ENCODE results near the gene NR1H4.
"Not testable (repeated sequence)": the region's sequence is repeated elsewhere in the genome, so short reads cannot be mapped to it uniquely, and the experiment has no call there.

NR1H4 gene

GRCh38 chr12:100566887-100567637, 93.4 kb downstream of the NR1H4 start:
- no peak for DNase-seq (ENCODE audit: low read depth in 1 of 2, low spot score in 1 of 2)

DNA sequence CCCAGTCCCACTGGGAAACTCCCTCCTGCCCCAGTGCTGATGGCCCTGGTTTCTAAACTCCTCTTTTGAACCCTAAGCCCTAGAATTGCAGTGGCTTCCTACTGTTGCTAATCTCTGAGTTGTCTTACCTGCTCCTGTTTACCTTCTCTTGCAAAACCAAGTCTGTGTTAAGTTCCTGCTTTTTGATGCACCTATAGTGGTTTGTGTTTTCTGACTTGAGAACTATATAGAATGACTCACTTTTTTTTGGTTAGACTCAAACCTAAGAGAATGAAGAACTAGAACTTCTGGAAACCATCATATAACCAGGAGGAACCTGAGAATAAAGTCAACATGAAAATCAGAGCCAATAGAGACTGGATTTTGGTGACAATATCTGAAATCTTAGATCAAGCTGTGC, 94.3 kb downstream of the NR1H4 start:
- DNase-seq (ENCODE audit: low read depth in 1 of 2, low spot score in 1 of 2) = no peak

DNA sequence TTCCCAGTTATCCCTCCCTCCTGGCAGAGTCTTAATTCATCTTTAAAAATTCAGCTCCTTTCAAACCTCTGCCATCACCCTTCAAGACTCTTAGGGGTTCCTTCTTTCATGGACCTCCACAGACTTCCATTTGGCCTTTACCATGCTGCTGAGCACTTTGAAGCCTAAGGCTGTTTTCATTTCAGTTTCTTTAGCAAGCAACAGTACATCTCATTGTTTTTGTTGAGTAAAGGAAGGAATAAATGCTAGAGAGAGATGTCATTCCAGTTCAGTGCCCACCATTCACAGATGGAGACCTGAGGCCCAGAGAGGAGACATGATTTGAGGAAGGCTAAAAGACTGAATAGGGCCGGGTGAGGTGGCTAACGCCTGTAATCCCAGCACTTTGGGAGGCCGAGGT, 98.5 kb downstream of the NR1H4 start:
- no peak for DNase-seq (ENCODE audit: low read depth in 1 of 2, low spot score in 1 of 2)

- peak; percentile 7 to 38 for DNase-seq (ENCODE audit: low read depth in 1 of 2, low spot score in 1 of 2)
These were observed 99.9 kb downstream of the NR1H4 start, which contains the start of gene GAS2L3 for GRCh38 chr12:100573292-100574186. Gene GAS2L3 (plus strand): TSS chr12:100573684. CDS start chr12:100594905, 21,221 bp downstream.

DNA sequence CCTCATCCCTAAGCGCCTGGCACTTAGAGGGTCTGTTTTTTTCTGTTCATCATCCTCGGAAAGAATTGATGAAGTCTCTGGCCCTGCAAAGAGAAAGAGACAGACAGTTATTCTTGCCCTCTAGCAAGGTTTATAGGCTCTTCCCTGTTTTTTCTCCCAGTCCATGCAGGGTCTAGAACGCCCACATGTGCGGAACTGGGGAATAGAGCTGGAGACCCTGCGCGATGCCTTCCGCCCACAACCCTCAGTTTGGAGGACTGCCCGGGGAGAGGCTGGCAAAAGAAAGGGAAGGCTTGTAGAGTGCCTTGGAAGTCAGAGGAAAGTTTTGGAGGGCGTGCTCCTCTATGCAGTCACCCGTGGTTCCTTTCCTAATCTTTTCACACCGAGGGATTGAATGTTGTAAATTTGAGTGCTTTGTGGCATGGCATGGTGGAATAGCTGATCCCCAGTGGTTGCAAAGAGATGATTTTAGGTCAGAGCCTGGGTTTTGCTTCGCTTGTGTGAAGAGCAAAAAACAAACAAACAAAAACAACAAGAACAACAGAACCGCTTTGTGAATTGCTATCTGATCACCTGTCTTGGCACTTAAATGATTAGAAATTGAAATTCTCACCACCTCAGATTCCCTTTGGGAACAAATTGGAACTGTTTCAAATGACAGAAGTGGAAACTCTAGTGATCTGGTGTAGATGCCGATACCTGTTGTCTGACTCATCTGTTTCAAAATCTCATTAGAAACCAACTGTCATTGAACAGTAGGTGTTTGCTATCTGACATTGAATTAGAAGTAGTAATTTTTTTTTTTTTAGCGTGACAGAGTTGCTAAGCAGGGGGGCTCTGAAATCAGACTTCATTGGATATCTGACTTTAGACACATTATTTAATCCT, 100.8 kb downstream of the NR1H4 start:
- DNase-seq (ENCODE audit: low read depth in 1 of 2, low spot score in 1 of 2) = no peak

DNA sequence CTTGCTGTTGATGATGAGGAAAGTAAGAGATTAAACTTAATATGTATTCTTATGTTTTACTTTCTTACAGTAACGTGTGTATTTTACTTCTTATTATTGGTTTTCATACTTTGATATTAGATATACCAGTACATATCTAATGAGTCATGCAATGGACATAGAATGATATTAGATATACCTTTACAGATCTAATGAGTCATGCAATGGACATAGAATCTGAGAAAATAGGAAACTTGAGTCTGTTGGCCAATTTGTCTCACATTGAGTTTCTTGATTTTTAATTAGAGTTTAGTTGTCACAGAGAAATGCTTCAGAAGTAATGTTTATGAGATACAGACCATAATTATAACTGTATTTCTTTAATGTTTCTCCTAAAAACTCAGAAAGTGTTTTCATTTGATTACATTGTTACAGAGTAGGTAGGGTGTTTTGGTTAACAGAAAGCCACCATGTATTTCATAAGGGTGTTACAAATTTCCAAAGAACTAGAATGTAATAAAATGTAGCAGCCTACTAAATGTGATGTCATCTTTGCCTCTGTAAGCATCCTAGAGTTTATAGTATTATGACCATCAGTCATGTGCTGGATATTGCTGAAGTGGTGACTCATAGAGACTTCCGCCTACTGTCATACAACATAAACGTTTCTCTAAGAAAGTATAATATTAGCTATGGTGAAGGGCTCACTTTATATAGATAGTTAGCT, 102.8 kb downstream of the NR1H4 start:
- no peak for DNase-seq (ENCODE audit: low read depth in 1 of 2, low spot score in 1 of 2)

DNA sequence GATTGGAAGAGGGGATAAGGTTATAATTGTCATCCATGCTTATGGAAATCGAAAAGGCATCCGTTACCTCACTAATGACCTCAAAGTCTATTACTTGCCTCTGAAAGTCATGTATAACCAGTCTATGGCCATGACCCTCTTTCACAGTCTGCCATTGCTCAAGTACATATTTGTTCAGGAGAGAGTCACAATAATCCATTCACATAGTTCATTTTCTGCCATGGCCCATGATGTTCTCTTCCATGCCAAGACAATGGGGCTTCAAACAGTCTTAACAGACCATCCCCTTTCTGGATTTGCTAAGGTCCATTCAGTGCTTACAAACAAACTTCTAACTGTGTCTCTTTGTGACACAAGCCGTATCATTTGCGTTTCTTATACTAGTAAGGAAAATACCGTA, 105.3 kb downstream of the NR1H4 start:
- no peak for DNase-seq (ENCODE audit: low read depth in 1 of 2, low spot score in 1 of 2)

DNA sequence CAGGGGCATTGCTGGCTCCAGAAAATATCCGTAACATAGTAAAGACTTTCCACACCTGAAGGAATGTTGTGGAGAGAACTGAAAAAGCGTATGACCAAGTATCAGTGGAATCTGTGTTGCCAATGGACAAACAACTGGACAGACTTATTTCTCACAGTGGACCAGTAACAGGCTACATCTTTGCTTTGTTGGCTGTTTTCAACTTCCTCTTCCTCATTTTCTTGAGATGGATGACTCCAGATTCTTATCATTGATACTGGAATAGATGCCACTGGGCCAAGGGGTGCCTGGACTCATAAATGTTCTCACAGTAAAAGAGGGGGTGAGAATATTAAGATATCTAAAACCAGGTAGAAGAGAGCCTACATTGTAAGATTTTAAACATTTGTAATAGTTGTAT, 106.2 kb downstream of the NR1H4 start:
- no peak for DNase-seq (ENCODE audit: low read depth in 1 of 2, low spot score in 1 of 2)

DNA sequence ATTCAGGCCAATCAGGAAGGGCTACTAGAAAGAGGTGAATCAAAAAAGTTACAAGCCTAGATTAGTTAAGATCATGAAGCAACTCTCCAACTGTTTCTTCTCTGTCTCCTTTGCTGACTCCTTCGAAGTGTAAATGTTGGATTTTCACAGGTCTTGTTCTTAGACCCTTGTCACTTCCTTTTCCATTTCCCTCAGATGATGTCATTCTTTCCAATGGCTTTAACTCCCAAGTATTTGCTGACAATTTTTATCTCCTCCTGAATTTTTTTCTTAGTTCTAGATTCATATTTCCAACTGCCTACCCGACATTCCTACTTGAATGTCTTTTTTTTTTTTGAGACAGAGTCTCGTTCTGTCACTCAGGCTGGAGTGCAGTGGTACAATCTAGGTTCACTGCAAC, 110.6 kb downstream of the NR1H4 start:
- no peak for DNase-seq (ENCODE audit: low read depth in 1 of 2, low spot score in 1 of 2)

- no peak for DNase-seq (ENCODE audit: low read depth in 1 of 2, low spot score in 1 of 2)
These were observed 118.3 kb downstream of the NR1H4 start for GRCh38 chr12:100591979-100592378.

- DNase-seq (ENCODE audit: low read depth in 1 of 2, low spot score in 1 of 2) = no peak
These were observed 119.8 kb downstream of the NR1H4 start for GRCh38 chr12:100593490-100593889.

GRCh38 chr12:100601626-100602025, 128.0 kb downstream of the NR1H4 start:
- DNase-seq (ENCODE audit: low read depth in 1 of 2, low spot score in 1 of 2) = no peak

- DNase-seq (ENCODE audit: low read depth in 1 of 2, low spot score in 1 of 2) = not testable (repeated sequence)
These were observed 129.3 kb downstream of the NR1H4 start for GRCh38 chr12:100602997-100603396.

- no peak for DNase-seq (ENCODE audit: low read depth in 1 of 2, low spot score in 1 of 2)
These were observed 135.1 kb downstream of the NR1H4 start for GRCh38 chr12:100608776-100609175.

DNA sequence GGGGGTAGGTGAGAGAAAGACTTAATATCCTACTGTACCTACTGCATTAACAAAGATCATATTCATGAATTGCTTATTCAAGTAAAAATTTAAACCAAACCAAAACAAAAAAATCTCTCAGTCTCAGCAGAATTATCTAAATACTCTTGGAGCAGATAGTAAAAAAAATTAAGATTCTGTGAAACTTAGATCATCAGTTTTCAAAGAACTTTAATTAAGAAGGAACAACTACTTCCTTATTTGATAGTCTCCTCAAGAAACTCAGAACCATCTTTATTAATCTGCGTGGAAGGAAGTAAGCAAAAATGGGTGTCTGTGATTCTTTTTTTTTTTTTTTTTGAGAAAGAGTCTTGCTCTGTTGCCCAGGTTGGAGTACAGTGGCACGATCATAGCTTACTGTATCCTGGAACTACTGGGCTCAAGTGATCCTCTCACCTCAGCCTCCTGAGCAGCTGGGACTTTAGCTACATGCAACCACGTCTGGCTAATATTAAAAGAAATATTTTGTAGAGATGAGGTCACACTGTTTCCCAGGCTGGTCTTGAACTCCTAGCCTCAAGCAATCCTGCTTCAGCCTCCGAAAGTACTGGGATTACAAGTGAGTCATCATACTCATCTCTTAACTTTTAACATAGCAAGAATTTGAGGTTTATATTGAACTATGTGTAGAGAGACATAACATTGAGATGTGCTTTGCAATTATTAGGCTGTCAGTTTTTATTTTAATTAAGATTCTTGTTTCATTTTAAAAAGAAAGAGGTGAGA, 137.2 kb downstream of the NR1H4 start:
- no peak for DNase-seq (ENCODE audit: low read depth in 1 of 2, low spot score in 1 of 2)

DNA sequence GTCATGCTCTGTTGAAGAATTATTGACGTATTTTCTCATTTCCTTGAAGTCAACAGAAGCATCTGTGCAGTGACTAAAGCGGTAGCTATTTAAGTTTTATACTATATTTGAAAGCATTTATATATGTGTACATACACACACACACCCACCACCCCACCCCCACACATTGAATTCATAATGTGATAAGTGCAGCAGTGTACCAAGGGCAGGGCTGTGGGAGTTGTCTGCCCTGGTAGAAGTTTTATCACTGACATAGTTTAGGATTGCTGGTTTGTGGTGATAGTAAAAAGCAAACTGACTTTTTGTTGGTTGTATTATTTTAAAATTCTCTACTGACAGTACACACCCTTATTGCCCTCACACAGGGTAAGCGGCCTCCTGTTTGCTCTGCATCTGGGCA, 138.9 kb downstream of the NR1H4 start:
- DNase-seq (ENCODE audit: low read depth in 1 of 2, low spot score in 1 of 2) = no peak

Measured in stimulated activated CD4-positive, alpha-beta T cell treated with anti-CD3 and anti-CD28 coated beads, Interleukin-15, amount 100 ng/mL, for 1 hour (primary cell).